Thoracic aorta endothelial cell (primary cell): ENCODE measurements around the gene TNFRSF13B. TPM values are rescaled to one million over a fixed set of nuclear protein-coding genes. Genes with fewer than 3 reads are reported as not detected.

Experiments
- small RNA-seq: library from RNA; depleted of rRNA; stranded (forward); fragments of <200 nt; gene quantifications from one replicate; pipeline ENCODE3, GENCODE V24; 2012
- total RNA-seq: library from RNA; depleted of rRNA; stranded (reverse); fragments of >200 nt; gene quantifications from 2 replicates; pipeline ENCODE4 v1.2.3, GENCODE V29; 2012

The TNFRSF13B gene
- total RNA-seq, result not detected in 2 replicates

DNA sequence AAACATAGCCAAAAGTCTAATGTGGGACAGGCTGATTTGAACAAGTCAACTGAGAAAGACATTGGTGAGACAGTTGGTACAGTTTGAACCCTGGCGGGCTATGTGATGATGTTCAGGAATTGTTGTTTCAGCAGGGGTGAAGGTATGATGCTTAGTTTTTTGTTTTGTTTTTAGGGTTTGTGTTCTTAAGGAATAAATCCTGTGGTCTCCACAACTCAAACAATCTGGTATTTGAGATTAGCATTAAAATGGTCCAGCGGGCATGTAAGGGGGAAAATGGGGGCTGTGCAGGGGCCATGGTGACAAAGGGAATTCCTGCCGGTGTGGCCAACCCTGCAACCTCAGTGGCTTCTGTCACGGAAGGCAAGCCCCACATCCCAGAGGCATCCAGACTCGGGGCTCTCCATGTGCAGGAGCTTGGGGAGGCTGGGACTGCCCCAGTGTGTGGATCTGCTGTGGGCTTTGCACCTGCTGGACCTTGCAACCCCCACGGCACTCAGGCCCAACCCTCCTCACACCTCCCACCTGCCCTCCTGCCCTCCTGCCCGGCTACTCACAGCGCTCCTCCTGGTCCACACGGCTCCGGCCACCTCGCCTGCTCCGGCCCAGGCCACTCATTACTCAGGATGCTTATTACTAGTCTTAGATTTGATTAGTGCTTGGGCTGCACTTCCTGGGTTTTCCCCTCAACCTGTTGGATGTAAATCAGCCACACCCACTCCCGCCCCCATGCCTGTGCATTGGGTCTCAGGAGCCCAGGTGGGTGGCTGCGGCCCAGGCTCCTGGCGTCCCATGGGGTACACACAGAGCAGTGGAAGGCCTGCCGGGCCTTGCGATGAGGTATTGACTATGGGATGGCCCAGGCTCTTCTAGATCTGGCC is at the start of gene TNFRSF13B:
TNFRSF13B (minus strand) TSS at position 661 of the 881 bp plus-strand sequence; CDS start at position 618, 43 bp downstream.

Small RNAs within 50 kb of the gene (small RNA-seq; reads per million reads assigned to genes)
- gene AL353996.1, result not detected

Other genes with a start within 250 kb of the TNFRSF13B start
- gene MPRIP, start 70.3 kb upstream of the TNFRSF13B start, total RNA-seq, result 147 and 154 TPM in 2 replicates
- 2.1 and 2.4 TPM in 2 replicates for gene PLD6, start 234.2 kb upstream of the TNFRSF13B start, total RNA-seq